Liver (tissue), 9 donors: ENCODE measurements around the gene CFAP298. TPM values are rescaled to one million over a fixed set of nuclear protein-coding genes. Genes with fewer than 3 reads are reported as not detected.
A peak's percentile ranks its signal among the peaks of the same experiment; 100 is the strongest.

Experiments used
- DNase-seq: peaks from one replicate; pipeline ENCODE4 v3.0.0-alpha.2; 2017; ENCODE audit warnings: low spot score
- H3K27ac ChIP-seq, 2 donors: one replicate each; pipeline ENCODE4 v1.7.0; 2013; ENCODE audit warnings: inconsistent platforms in 2 of 2, low read length in 2 of 2, control low read depth in 1 of 2, low read depth in 1 of 2, mild to moderate bottlenecking in 1 of 2
- H3K27me3 ChIP-seq, 4 donors: one replicate each; pipeline versions ENCODE4 v1.6.1 to v1.7.0; 2013; ENCODE audit warnings: low read length in 3 of 4, inconsistent platforms in 1 of 4, mild to moderate bottlenecking in 1 of 4, moderate library complexity in 1 of 4; ENCODE audit not compliant: control insufficient read depth in 4 of 4, insufficient read depth in 4 of 4
- H3K36me3 ChIP-seq, 4 donors: one replicate each; pipeline versions ENCODE4 v1.6.1 to v1.7.0; 2013; ENCODE audit warnings: low read length in 3 of 4, mild to moderate bottlenecking in 3 of 4, low read depth in 1 of 4, moderate library complexity in 1 of 4; ENCODE audit not compliant: control insufficient read depth in 4 of 4, insufficient read depth in 3 of 4
- H3K4me1 ChIP-seq, 4 donors: one replicate each; pipeline versions ENCODE4 v1.6.1 to v1.7.0; 2013; ENCODE audit warnings: low read length in 3 of 4, mild to moderate bottlenecking in 3 of 4, moderate library complexity in 1 of 4; ENCODE audit not compliant: control insufficient read depth in 4 of 4, insufficient read depth in 4 of 4
- H3K4me3 ChIP-seq, 3 donors: one replicate each; pipeline versions ENCODE4 v1.6.1 to v1.7.0; 2013; ENCODE audit warnings: low read length in 3 of 3, control low read depth in 1 of 3, low read depth in 1 of 3, mild to moderate bottlenecking in 1 of 3
- H3K9ac ChIP-seq, 2 donors: one replicate each; pipeline ENCODE4 v1.7.0; 2013; ENCODE audit warnings: low read length in 2 of 2, mild to moderate bottlenecking in 2 of 2, moderate library complexity in 2 of 2, control low read depth in 1 of 2, low read depth in 1 of 2
- H3K9me3 ChIP-seq, 4 donors: one replicate each; pipeline versions ENCODE4 v1.6.1 to v1.7.0; 2013; ENCODE audit warnings: low read length in 3 of 4; ENCODE audit not compliant: control insufficient read depth in 4 of 4
- EGR1 ChIP-seq, 2 donors: IDR thresholded peaks; 2 replicates each; pipeline ENCODE4 v1.6.1; 2016 to 2018; ENCODE audit warnings: antibody characterized with exemption in 2 of 2, low read depth in 2 of 2
- FOXA2 ChIP-seq: IDR thresholded peaks from 2 replicates; pipeline ENCODE4 v1.6.1; 2016; ENCODE audit warnings: antibody characterized with exemption
- HNF4G ChIP-seq: IDR thresholded peaks from 2 replicates; pipeline ENCODE4 v1.6.1; 2016; ENCODE audit warnings: antibody characterized with exemption
- JUND ChIP-seq, 2 donors: IDR thresholded peaks; 2 replicates each; pipeline ENCODE4 v1.6.1; 2016; ENCODE audit warnings: antibody characterized with exemption in 2 of 2
- NR2F2 ChIP-seq: IDR thresholded peaks from 2 replicates; pipeline ENCODE4 v1.6.1; 2016; ENCODE audit warnings: antibody characterized with exemption
- RAD21 ChIP-seq, 2 donors: IDR thresholded peaks; 2 replicates each; pipeline ENCODE4 v1.6.1; 2016; ENCODE audit warnings: antibody characterized with exemption in 2 of 2, mild to moderate bottlenecking in 2 of 2
- RXRA ChIP-seq, 2 donors: IDR thresholded peaks; 2 replicates each; pipeline ENCODE4 v1.6.1; 2017 to 2018; ENCODE audit warnings: antibody characterized with exemption in 2 of 2, mild to moderate bottlenecking in 1 of 2
- SP1 ChIP-seq: IDR thresholded peaks from 2 replicates; pipeline ENCODE4 v1.6.1; 2018; ENCODE audit warnings: antibody characterized with exemption, mild to moderate bottlenecking
- TAF1 ChIP-seq: conservative IDR thresholded peaks from 2 replicates; pipeline ENCODE4 v1.6.1; 2016; ENCODE audit warnings: antibody characterized with exemption, mild to moderate bottlenecking
- YY1 ChIP-seq: IDR thresholded peaks from 2 replicates; pipeline ENCODE4 v1.6.1; 2016; ENCODE audit warnings: antibody characterized with exemption, mild to moderate bottlenecking
- ZBTB33 ChIP-seq: IDR thresholded peaks from 2 replicates; pipeline ENCODE4 v1.6.1; 2016; ENCODE audit warnings: antibody characterized with exemption
- WGBS: extraction: QIAGEN DNeasy Blood & Tissue Kit; methylation state at CpG from one replicate; pipeline ENCODE4 v1.1.7; 2013; 5-methylcytosine and 5-hydroxymethylcytosine counted together
- polyA plus RNA-seq, 2 donors: library from polyadenylated mRNA; stranded (reverse) in 1 of 2; unstranded in 1 of 2; fragments of 200-250 nt in 1 of 2; fragments of >200 nt in 1 of 2; fragmentation: Nextera tagmentation in 1 of 2; extraction: Ambion mirVana in 1 of 2; gene quantifications; one replicate each; pipeline versions ENCODE4 v1.2.1 to v1.2.3, GENCODE V29; 2013 to 2015
- total RNA-seq, 2 donors: library from RNA; depleted of rRNA; stranded (reverse); fragments of >200 nt; gene quantifications; one replicate each; pipeline ENCODE4 v1.2.3, GENCODE V29; 2014
- TF ChIP-seq, protein P1 (sequence below): IDR thresholded peaks from 2 replicates; pipeline ENCODE4 v1.6.1; 2016; ENCODE audit warnings: antibody characterized with exemption, mild to moderate bottlenecking
- TF ChIP-seq, protein P2 (sequence below): fragments of 150-350 bp; IDR thresholded peaks from 2 replicates; pipeline ENCODE4 v1.5.1; 2017; ENCODE audit warnings: improper control_type of control experiment, low read depth, low read length; ENCODE audit not compliant: missing input control
- TF ChIP-seq, protein P3 (sequence below): IDR thresholded peaks from 2 replicates; pipeline ENCODE4 v1.6.1; 2016; ENCODE audit warnings: antibody characterized with exemption
- TF ChIP-seq, protein P4 (sequence below): IDR thresholded peaks from 2 replicates; pipeline ENCODE4 v1.6.1; 2016; ENCODE audit warnings: antibody characterized with exemption
- donor health status: healthy.
- donor health status: healthy.
- donor health status: healthy.
- donor health status: healthy.
- donor health status: healthy.

Gene CFAP298
- total and polyA plus RNA-seq, 4 donors: 13.1 to 19.8 (median 15.3) TPM

DNA sequence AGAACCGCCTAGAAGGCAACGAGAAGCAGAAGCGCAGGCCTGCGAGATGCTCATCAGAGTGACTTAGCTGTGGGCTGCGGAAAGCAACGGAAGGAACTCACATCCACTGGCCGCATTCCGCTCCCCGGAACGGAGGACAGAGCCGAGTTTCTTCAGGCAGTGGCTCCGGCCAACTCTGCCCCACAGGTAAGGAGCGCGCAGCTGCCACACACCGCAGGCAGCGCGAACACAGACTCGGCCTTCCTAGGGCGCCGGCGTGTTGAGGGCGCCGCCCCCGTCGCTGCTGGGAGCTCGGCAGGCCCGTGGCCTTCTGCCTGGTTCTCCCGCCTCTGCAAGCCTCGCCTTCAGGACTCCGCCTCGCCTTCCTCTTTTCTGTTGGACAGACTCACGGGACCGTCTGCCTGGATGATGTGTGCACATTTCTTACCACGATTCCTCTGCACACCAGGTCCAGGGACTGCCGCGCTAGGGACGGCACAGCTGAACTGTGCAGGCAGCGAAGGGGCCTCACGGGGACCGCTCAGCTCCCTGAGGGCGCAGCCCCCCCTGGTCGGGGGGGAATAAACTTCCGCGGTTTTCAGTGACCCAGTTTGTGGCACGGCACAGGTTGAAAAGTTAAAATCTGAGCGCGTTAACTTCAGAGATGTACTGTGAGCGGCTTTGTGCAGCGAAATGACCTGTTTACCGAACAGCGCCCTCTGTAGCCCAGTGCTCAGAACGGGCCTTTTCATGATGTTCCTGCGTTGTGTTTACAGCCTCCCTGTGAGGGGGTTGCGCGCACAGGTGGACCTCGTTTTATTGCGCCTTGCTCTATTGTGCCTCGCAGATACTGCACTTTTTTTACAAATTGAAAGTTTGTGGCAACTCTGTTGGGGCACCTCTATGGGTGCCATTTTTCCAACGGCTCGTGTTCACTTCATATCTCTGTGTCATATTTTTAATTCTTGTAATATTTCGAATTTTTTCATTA is 42.6 kb downstream of the CFAP298 start:
- 5% methylated on average over 61 of the region's 61 CpGs for WGBS
- Histone ChIP-seq H3K4me1 (peaks cover 0 to 12% (median 7%) of the 10 kb centered on the region in 4 donors), H3K9me3 (no peaks in the 10 kb centered on the region), H3K4me3 (peak overlapping the region; percentile 59 to 77 (median 66)), H3K9ac (peak overlapping the region in 1 of 2 donors; percentile 67), H3K27ac (peak overlapping the region; percentile 58 to 72), H3K27me3 (no peaks in the 10 kb centered on the region), H3K36me3 (no peaks in the 10 kb centered on the region)
- DNase-seq: peak; percentile 85
- TF ChIP-seq RXRA (IDR thresholded peaks at IDR 0.05): peak in 1 of 2 donors; percentile 40
- no peak for TF ChIP-seq HNF4G
- peak; percentile 29 for TF ChIP-seq SP1
- TF ChIP-seq NR2F2: no peak
- TF ChIP-seq, protein P1, sequence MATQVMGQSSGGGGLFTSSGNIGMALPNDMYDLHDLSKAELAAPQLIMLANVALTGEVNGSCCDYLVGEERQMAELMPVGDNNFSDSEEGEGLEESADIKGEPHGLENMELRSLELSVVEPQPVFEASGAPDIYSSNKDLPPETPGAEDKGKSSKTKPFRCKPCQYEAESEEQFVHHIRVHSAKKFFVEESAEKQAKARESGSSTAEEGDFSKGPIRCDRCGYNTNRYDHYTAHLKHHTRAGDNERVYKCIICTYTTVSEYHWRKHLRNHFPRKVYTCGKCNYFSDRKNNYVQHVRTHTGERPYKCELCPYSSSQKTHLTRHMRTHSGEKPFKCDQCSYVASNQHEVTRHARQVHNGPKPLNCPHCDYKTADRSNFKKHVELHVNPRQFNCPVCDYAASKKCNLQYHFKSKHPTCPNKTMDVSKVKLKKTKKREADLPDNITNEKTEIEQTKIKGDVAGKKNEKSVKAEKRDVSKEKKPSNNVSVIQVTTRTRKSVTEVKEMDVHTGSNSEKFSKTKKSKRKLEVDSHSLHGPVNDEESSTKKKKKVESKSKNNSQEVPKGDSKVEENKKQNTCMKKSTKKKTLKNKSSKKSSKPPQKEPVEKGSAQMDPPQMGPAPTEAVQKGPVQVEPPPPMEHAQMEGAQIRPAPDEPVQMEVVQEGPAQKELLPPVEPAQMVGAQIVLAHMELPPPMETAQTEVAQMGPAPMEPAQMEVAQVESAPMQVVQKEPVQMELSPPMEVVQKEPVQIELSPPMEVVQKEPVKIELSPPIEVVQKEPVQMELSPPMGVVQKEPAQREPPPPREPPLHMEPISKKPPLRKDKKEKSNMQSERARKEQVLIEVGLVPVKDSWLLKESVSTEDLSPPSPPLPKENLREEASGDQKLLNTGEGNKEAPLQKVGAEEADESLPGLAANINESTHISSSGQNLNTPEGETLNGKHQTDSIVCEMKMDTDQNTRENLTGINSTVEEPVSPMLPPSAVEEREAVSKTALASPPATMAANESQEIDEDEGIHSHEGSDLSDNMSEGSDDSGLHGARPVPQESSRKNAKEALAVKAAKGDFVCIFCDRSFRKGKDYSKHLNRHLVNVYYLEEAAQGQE: no peak
- TF ChIP-seq, protein P2, sequence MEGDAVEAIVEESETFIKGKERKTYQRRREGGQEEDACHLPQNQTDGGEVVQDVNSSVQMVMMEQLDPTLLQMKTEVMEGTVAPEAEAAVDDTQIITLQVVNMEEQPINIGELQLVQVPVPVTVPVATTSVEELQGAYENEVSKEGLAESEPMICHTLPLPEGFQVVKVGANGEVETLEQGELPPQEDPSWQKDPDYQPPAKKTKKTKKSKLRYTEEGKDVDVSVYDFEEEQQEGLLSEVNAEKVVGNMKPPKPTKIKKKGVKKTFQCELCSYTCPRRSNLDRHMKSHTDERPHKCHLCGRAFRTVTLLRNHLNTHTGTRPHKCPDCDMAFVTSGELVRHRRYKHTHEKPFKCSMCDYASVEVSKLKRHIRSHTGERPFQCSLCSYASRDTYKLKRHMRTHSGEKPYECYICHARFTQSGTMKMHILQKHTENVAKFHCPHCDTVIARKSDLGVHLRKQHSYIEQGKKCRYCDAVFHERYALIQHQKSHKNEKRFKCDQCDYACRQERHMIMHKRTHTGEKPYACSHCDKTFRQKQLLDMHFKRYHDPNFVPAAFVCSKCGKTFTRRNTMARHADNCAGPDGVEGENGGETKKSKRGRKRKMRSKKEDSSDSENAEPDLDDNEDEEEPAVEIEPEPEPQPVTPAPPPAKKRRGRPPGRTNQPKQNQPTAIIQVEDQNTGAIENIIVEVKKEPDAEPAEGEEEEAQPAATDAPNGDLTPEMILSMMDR: peak; percentile 69
- peak; percentile 26 for TF ChIP-seq FOXA2
- TF ChIP-seq, protein P3, sequence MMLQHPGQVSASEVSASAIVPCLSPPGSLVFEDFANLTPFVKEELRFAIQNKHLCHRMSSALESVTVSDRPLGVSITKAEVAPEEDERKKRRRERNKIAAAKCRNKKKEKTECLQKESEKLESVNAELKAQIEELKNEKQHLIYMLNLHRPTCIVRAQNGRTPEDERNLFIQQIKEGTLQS: no peak
- peak; percentile 12 for TF ChIP-seq YY1
- TF ChIP-seq EGR1 (IDR thresholded peaks at IDR 0.05; ENCODE audit: low read depth in 2 of 2): no peak
- peak; percentile 77 to 79 for TF ChIP-seq RAD21 (IDR thresholded peaks at IDR 0.05)
- TF ChIP-seq, protein P4, sequence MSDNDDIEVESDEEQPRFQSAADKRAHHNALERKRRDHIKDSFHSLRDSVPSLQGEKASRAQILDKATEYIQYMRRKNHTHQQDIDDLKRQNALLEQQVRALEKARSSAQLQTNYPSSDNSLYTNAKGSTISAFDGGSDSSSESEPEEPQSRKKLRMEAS: no peak
- TF ChIP-seq ZBTB33: no peak
- no peak for TF ChIP-seq JUND (IDR thresholded peaks at IDR 0.05)
- TF ChIP-seq TAF1: peak; percentile 25
